GM12878 (cell line): ENCODE data around the gene BBS9. TPM values are rescaled to one million over a fixed set of nuclear protein-coding genes. Genes with fewer than 3 reads are reported as not detected.

Experiments
- CBX3 ChIP-seq: fragments of 200-600 bp; sonication (generic); IDR thresholded peaks from 2 replicates; pipeline ENCODE4 v1.6.1; 2016; ENCODE audit warnings: low read depth, borderline replicate concordance
- CHD2 ChIP-seq: IDR thresholded peaks from 2 replicates; pipeline ENCODE4 v1.6.1; 2011; ENCODE audit warnings: low read depth, low read length, improper control_type of control experiment, borderline replicate concordance
- EZH2 ChIP-seq: IDR thresholded peaks from 2 replicates; pipeline ENCODE4 v1.6.1; 2012; ENCODE audit warnings: low read depth, mild to moderate bottlenecking, control low read depth, inconsistent platforms, low read length, borderline replicate concordance; ENCODE audit not compliant: control insufficient read depth
- HDAC6 ChIP-seq: fragments of 200-600 bp; sonication (generic); IDR thresholded peaks from one replicate; pipeline ENCODE4 v1.8.0; 2017; ENCODE audit warnings: antibody characterized with exemption; ENCODE audit not compliant: unreplicated experiment
- IKZF1 ChIP-seq: fragments of 450-650 bp; conservative IDR thresholded peaks from 2 replicates; pipeline ENCODE4 v1.6.1; 2017; ENCODE audit warnings: antibody characterized with exemption, mild to moderate bottlenecking
- KAT2A ChIP-seq: conservative IDR thresholded peaks from 2 replicates; pipeline ENCODE4 v1.6.1; 2011; ENCODE audit warnings: low read depth, low read length; ENCODE audit not compliant: control insufficient read depth
- SMAD5 ChIP-seq: IDR thresholded peaks from 2 replicates; pipeline ENCODE4 v1.6.1; 2016; ENCODE audit warnings: antibody characterized with exemption, low read depth
- ZNF24 ChIP-seq: fragments of 450-650 bp; IDR thresholded peaks from 2 replicates; pipeline ENCODE4 v1.6.1; 2017; ENCODE audit warnings: antibody characterized with exemption, mild to moderate bottlenecking
- polyA plus RNA-seq, 11 experiments: library from polyadenylated mRNA; depleted of rRNA in 4 of 11; unstranded in 6 of 11; stranded (reverse) in 5 of 11; fragments of >200 nt; fragmentation: Nextera tagmentation in 4 of 11; fragmentation: Illumina TruSeq in 1 of 11; extraction: Ambion mirVana in 4 of 11; extraction: Trizol in 1 of 11; gene quantifications; 1 replicate in 1 of 11; 2 replicates in 10 of 11; pipeline versions ENCODE4 v1.2.1 to v1.2.3, GENCODE V29; 2011 to 2016; ENCODE audit warnings: inconsistent platforms in 2 of 11, missing spikeins in 2 of 11, low read depth in 1 of 11
- total RNA-seq, 4 experiments: library from RNA; depleted of rRNA in 3 of 4; stranded (reverse); fragments of >200 nt in 3 of 4; fragmentation: Illumina TruSeq in 1 of 4; extraction: Trizol in 1 of 4; gene quantifications; 2 replicates each; pipeline versions ENCODE4 v1.2.1 to v1.2.3, GENCODE V29; 2013 to 2021
- TF ChIP-seq, protein P1 (sequence below): IDR thresholded peaks from 2 replicates; pipeline ENCODE4 v1.6.1; 2012; ENCODE audit warnings: mild to moderate bottlenecking, low read depth, low read length
- TF ChIP-seq, protein P2 (sequence below): IDR thresholded peaks from 2 replicates; pipeline ENCODE4 v1.6.1; 2011; ENCODE audit warnings: borderline replicate concordance, low read depth, mild to moderate bottlenecking, moderate library complexity, mixed read lengths, low read length; ENCODE audit not compliant: insufficient read depth; ENCODE audit errors: extremely low read length

BBS9 gene
- total and polyA plus RNA-seq, 10 of the 15 experiments (the other 5 are each of a cell fraction or from before 2014, with no cell fraction given) = 1.2 to 5.6 (median 2.3) TPM

- TF ChIP-seq CBX3 (no peak), SMAD5 (no peak), EZH2 (no peak), CHD2 (no peak), ZNF24 (no peak), IKZF1 (no peak), KAT2A (no peak), HDAC6 (no peak)
- TF ChIP-seq, protein P1, sequence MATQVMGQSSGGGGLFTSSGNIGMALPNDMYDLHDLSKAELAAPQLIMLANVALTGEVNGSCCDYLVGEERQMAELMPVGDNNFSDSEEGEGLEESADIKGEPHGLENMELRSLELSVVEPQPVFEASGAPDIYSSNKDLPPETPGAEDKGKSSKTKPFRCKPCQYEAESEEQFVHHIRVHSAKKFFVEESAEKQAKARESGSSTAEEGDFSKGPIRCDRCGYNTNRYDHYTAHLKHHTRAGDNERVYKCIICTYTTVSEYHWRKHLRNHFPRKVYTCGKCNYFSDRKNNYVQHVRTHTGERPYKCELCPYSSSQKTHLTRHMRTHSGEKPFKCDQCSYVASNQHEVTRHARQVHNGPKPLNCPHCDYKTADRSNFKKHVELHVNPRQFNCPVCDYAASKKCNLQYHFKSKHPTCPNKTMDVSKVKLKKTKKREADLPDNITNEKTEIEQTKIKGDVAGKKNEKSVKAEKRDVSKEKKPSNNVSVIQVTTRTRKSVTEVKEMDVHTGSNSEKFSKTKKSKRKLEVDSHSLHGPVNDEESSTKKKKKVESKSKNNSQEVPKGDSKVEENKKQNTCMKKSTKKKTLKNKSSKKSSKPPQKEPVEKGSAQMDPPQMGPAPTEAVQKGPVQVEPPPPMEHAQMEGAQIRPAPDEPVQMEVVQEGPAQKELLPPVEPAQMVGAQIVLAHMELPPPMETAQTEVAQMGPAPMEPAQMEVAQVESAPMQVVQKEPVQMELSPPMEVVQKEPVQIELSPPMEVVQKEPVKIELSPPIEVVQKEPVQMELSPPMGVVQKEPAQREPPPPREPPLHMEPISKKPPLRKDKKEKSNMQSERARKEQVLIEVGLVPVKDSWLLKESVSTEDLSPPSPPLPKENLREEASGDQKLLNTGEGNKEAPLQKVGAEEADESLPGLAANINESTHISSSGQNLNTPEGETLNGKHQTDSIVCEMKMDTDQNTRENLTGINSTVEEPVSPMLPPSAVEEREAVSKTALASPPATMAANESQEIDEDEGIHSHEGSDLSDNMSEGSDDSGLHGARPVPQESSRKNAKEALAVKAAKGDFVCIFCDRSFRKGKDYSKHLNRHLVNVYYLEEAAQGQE = no peak
- TF ChIP-seq, protein P2, sequence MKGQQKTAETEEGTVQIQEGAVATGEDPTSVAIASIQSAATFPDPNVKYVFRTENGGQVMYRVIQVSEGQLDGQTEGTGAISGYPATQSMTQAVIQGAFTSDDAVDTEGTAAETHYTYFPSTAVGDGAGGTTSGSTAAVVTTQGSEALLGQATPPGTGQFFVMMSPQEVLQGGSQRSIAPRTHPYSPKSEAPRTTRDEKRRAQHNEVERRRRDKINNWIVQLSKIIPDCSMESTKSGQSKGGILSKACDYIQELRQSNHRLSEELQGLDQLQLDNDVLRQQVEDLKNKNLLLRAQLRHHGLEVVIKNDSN = no peak
Measured at GRCh38 chr7:33412331-33412730, 283.0 kb downstream of the BBS9 start (continued).
